HG03565 (cell line): ENCODE measurements around the gene CFAP90.
A peak's percentile ranks its signal among the peaks of the same experiment; 100 is the strongest.

Experiments
- ATAC-seq: cut with Tn5 transposase; IDR thresholded peaks from one replicate; pipeline ENCODE4 v1.9.1; 2021; ENCODE audit warnings: mild to moderate bottlenecking, moderate library complexity; ENCODE audit not compliant: unreplicated experiment

The CFAP90 gene

GRCh38 chr5:7850395-7851239 lies at the start of gene CFAP90:
Gene CFAP90 (minus strand): TSS chr5:7851133. CDS start chr5:7851021, 112 bp downstream.
- ATAC-seq = no peak

- no peak for ATAC-seq
These were observed 46.2 kb upstream of the CFAP90 start for GRCh38 chr5:7897014-7897600.

- peak; percentile 99 for ATAC-seq
These were observed 43.9 kb upstream of the CFAP90 start for GRCh38 chr5:7894860-7895259.

GRCh38 chr5:7894439-7894838 lies 43.5 kb upstream of the CFAP90 start:
- ATAC-seq = no peak

- no peak for ATAC-seq
These were observed 38.0 kb upstream of the CFAP90 start for GRCh38 chr5:7888901-7889300.

- ATAC-seq = peak; percentile 56
These were observed 36.0 kb upstream of the CFAP90 start for GRCh38 chr5:7886849-7887475.

- ATAC-seq = no peak
These were observed 33.7 kb upstream of the CFAP90 start for GRCh38 chr5:7884491-7885267.

GRCh38 chr5:7882926-7883325 lies 32.0 kb upstream of the CFAP90 start:
- no peak for ATAC-seq

- no peak for ATAC-seq
These were observed 30.9 kb upstream of the CFAP90 start for GRCh38 chr5:7881816-7882215.

- ATAC-seq = no peak
These were observed 30.2 kb upstream of the CFAP90 start for GRCh38 chr5:7881091-7881490.

GRCh38 chr5:7878381-7878873 lies 27.5 kb upstream of the CFAP90 start:
- peak; percentile 97 for ATAC-seq

- ATAC-seq = no peak
These were observed 26.9 kb upstream of the CFAP90 start for GRCh38 chr5:7877851-7878250.

- ATAC-seq = peak; percentile 40
These were observed 25.9 kb upstream of the CFAP90 start for GRCh38 chr5:7876867-7877266.

- ATAC-seq = no peak
These were observed 24.2 kb upstream of the CFAP90 start for GRCh38 chr5:7875151-7875550.

GRCh38 chr5:7874639-7875038 lies 23.7 kb upstream of the CFAP90 start:
- ATAC-seq = no peak

- no peak for ATAC-seq
These were observed 22.3 kb upstream of the CFAP90 start for GRCh38 chr5:7873216-7873615.

GRCh38 chr5:7872517-7873130 lies 21.7 kb upstream of the CFAP90 start:
- ATAC-seq = no peak

GRCh38 chr5:7871653-7872052 lies 20.7 kb upstream of the CFAP90 start:
- ATAC-seq = peak; percentile 30

GRCh38 chr5:7869474-7870136 lies 18.7 kb upstream of the CFAP90 start:
- ATAC-seq = no peak
